ENCODE data around the gene LAMB3. TPM values are rescaled to one million over a fixed set of nuclear protein-coding genes. Genes with fewer than 3 reads are reported as not detected.

Gene LAMB3
- total and polyA plus RNA-seq, 4 donors: 14.6 to 121 (median 68.6) TPM

- TF ChIP-seq CTCF (IDR thresholded peaks at IDR 0.05; ENCODE audit: control extremely low read depth, extremely low read depth): no peak
- no peak overlapping the region for H3K27ac ChIP-seq (ENCODE audit: low read depth in 1 of 2, low read length in 1 of 2)
- no peak for ATAC-seq (ENCODE audit: insufficient read depth, low FRiP score)
- H3K27me3 ChIP-seq (ENCODE audit: control insufficient read depth in 3 of 3, insufficient read depth in 3 of 3, low read length in 2 of 3): no peaks in the 10 kb centered on the region
- peaks cover 0 to 5% (median 2%) of the 10 kb centered on the region in 4 donors for H3K36me3 ChIP-seq (ENCODE audit: control insufficient read depth in 4 of 4, insufficient read depth in 4 of 4, low read length in 4 of 4)
- H3K4me3 ChIP-seq: no peak overlapping the region
- peaks cover 0 to 8% (median 6%) of the 10 kb centered on the region in 5 donors for H3K4me1 ChIP-seq (ENCODE audit: control insufficient read depth in 5 of 5, insufficient read depth in 5 of 5, low read length in 5 of 5)
- H3K9me3 ChIP-seq (ENCODE audit: control insufficient read depth in 4 of 4, insufficient read depth in 3 of 4, low read length in 3 of 4): no peaks in the 10 kb centered on the region
- 82 to 88% methylated on average over 11 of the region's 11 CpGs for WGBS, 2 donors
- DNase-seq: no peak
- no peak overlapping the region for H3K9ac ChIP-seq (ENCODE audit: insufficient read depth in 1 of 2, low read length in 2 of 2)
Observed at GRCh38 chr1:209618291-209618690, 33.9 kb downstream of the LAMB3 start.

GRCh38 chr1:209617755-209618154 is 34.5 kb downstream of the LAMB3 start:
- Histone ChIP-seq H3K36me3 (ENCODE audit: control insufficient read depth in 4 of 4, insufficient read depth in 4 of 4, low read length in 4 of 4) (peaks cover 0 to 5% (median 2%) of the 10 kb centered on the region in 4 donors), H3K9ac (ENCODE audit: insufficient read depth in 1 of 2, low read length in 2 of 2) (no peak overlapping the region), H3K4me1 (ENCODE audit: control insufficient read depth in 5 of 5, insufficient read depth in 5 of 5, low read length in 5 of 5) (peaks cover 0 to 8% (median 6%) of the 10 kb centered on the region in 5 donors), H3K9me3 (ENCODE audit: control insufficient read depth in 4 of 4, insufficient read depth in 3 of 4, low read length in 3 of 4) (no peaks in the 10 kb centered on the region), H3K4me3 (no peak overlapping the region), H3K27ac (ENCODE audit: low read depth in 1 of 2, low read length in 1 of 2) (peak overlapping the region in 1 of 2 donors; percentile 74), H3K27me3 (ENCODE audit: control insufficient read depth in 3 of 3, insufficient read depth in 3 of 3, low read length in 2 of 3) (no peaks in the 10 kb centered on the region)
- WGBS, 2 donors: 91% methylated on average over 6 of the region's 6 CpGs
- no peak for DNase-seq
- no peak for TF ChIP-seq CTCF (IDR thresholded peaks at IDR 0.05; ENCODE audit: control extremely low read depth, extremely low read depth)
- ATAC-seq (ENCODE audit: insufficient read depth, low FRiP score): no peak

- Histone ChIP-seq H3K9ac (ENCODE audit: insufficient read depth in 1 of 2, low read length in 2 of 2) (no peak overlapping the region), H3K4me3 (no peak overlapping the region), H3K4me1 (ENCODE audit: control insufficient read depth in 5 of 5, insufficient read depth in 5 of 5, low read length in 5 of 5) (peaks cover 0 to 8% (median 6%) of the 10 kb centered on the region in 5 donors), H3K27ac (ENCODE audit: low read depth in 1 of 2, low read length in 1 of 2) (peak overlapping the region in 1 of 2 donors; percentile 74), H3K27me3 (ENCODE audit: control insufficient read depth in 3 of 3, insufficient read depth in 3 of 3, low read length in 2 of 3) (no peaks in the 10 kb centered on the region), H3K9me3 (ENCODE audit: control insufficient read depth in 4 of 4, insufficient read depth in 3 of 4, low read length in 3 of 4) (no peaks in the 10 kb centered on the region), H3K36me3 (ENCODE audit: control insufficient read depth in 4 of 4, insufficient read depth in 4 of 4, low read length in 4 of 4) (peaks cover 0 to 5% (median 2%) of the 10 kb centered on the region in 4 donors)
- no peak for TF ChIP-seq CTCF (IDR thresholded peaks at IDR 0.05; ENCODE audit: control extremely low read depth, extremely low read depth)
- ATAC-seq (ENCODE audit: insufficient read depth, low FRiP score): no peak
- WGBS, 2 donors: 90 to 94% methylated on average over 10 of the region's 10 CpGs
- no peak for DNase-seq
Observed at GRCh38 chr1:209617047-209617673, 35.1 kb downstream of the LAMB3 start.
